K562 (cell line): ENCODE data around the gene DRAXIN.

Source experiments
- CTCF ChIP-seq, 3 experiments: IDR thresholded peaks in 2 of 3; conservative IDR thresholded peaks in 1 of 3; 2 replicates each; pipeline ENCODE4 v1.5.1; 2011 to 2012; ENCODE audit warnings: low read length in 3 of 3, mild to moderate bottlenecking in 3 of 3, control low read depth in 2 of 3, improper control_type of control experiment in 1 of 3, inconsistent platforms in 1 of 3, low read depth in 1 of 3, mixed read lengths in 1 of 3, moderate library complexity in 1 of 3; ENCODE audit not compliant: insufficient read depth in 2 of 3
- EGR1 ChIP-seq: fragments of 450-650 bp; conservative IDR thresholded peaks from 2 replicates; pipeline ENCODE4 v1.6.1; 2017; ENCODE audit warnings: mild to moderate bottlenecking
- HINFP ChIP-seq: fragments of 450-650 bp; conservative IDR thresholded peaks from 2 replicates; pipeline ENCODE4 v1.6.1; 2016; ENCODE audit warnings: missing genetic modification characterization, low read depth, mild to moderate bottlenecking, control low read depth, missing compliant biosample characterization
- POLR2A ChIP-seq: fragments of 450-650 bp; conservative IDR thresholded peaks from 2 replicates; pipeline ENCODE4 v1.6.1; 2016
- RUNX1 ChIP-seq: sonication (generic); IDR thresholded peaks from 2 replicates; pipeline ENCODE4 v1.6.1; 2016; ENCODE audit warnings: antibody characterized with exemption, low read depth
- SPI1 ChIP-seq: IDR thresholded peaks from 2 replicates; pipeline ENCODE4 v1.6.1; 2011; ENCODE audit warnings: low read depth, low read length, control low read depth, borderline replicate concordance
- ZNF274 ChIP-seq: IDR thresholded peaks from 2 replicates; pipeline ENCODE4 v1.6.1; 2011; ENCODE audit warnings: low read depth, mild to moderate bottlenecking, low read length, moderate library complexity, borderline replicate concordance
- ZNF780A ChIP-seq: fragments of 250-450 bp; sonication (Bioruptor Pico); IDR thresholded peaks from 2 replicates; pipeline ENCODE4 v1.5.0; 2021; ENCODE audit warnings: mild to moderate bottlenecking
- ZZZ3 ChIP-seq: fragments of 450-650 bp; IDR thresholded peaks from 2 replicates; pipeline ENCODE4 v1.6.1; 2016; ENCODE audit warnings: antibody characterized with exemption, mild to moderate bottlenecking, moderate library complexity
- TF ChIP-seq, protein P1 (sequence below), 2 experiments: fragments of 450-650 bp in 1 of 2; sonication (generic) in 1 of 2; formaldehyde crosslinking; conservative IDR thresholded peaks; 2 replicates each; pipeline versions ENCODE4 v1.4.0 to v1.8.1; 2020 to 2022; ENCODE audit warnings: mild to moderate bottlenecking in 1 of 2, missing genetic modification reagents in 1 of 2

GRCh38 chr1:11670747-11671146, 20.8 kb upstream of the DRAXIN start:
- TF ChIP-seq ZZZ3 (no peak), RUNX1 (no peak), HINFP (tag) (no peak), ZNF780A (CRISPR knock-in tag) (no peak), EGR1 (peak; percentile 73), POLR2A (no peak; the same call in 1 of the 2 replicates), SPI1 (no peak), CTCF (IDR thresholded peaks at IDR 0.05 in 2 of 3, conservative IDR thresholded peaks at IDR 0.05 in 1 of 3; ENCODE audit: insufficient read depth in 2 of 3, low read depth in 1 of 3, low read length in 3 of 3) (no peak), ZNF274 (no peak)
- TF ChIP-seq, protein P1, sequence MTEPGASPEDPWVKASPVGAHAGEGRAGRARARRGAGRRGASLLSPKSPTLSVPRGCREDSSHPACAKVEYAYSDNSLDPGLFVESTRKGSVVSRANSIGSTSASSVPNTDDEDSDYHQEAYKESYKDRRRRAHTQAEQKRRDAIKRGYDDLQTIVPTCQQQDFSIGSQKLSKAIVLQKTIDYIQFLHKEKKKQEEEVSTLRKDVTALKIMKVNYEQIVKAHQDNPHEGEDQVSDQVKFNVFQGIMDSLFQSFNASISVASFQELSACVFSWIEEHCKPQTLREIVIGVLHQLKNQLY (CRISPR knock-in tag; conservative IDR thresholded peaks at IDR 0.05): no peak
